Stimulated activated CD8-positive, alpha-beta memory T cell treated with anti-CD3 and anti-CD28 coated beads, Interleukin-4, amount 100 ng/mL, for 1 hour (primary cell): ENCODE data around the gene MRTFA.
"Not testable (repeated sequence)": the region's sequence is repeated elsewhere in the genome, so short reads cannot be mapped to it uniquely, and the experiment has no call there.

ENCODE experiments used
- DNase-seq, 2 donors: peaks; one replicate each; pipeline ENCODE4 v3.0.0-alpha.2; 2020; ENCODE audit warnings: low read depth in 2 of 2, low spot score in 1 of 2

Gene MRTFA

DNA sequence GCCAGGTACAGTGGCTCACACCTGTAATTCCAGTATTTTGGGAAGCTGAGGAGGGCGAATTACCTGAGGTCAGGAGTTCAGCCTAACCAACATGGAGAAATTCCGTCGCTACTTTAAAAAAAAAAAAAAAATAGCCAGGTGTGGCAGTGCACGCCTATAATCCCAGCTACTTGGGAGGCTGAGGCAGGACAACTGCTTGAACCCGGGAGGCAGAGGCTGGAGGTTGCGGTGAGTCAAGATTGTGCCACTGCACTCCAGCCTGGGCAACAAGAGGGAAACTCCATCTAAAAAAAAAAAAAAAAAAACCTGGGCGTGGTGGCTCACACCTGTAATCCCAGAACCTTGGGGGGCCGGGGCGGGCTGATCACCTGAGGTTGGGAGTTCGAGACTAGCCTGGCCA, 37.8 kb downstream of the MRTFA start:
- not testable (repeated sequence) for DNase-seq

DNA sequence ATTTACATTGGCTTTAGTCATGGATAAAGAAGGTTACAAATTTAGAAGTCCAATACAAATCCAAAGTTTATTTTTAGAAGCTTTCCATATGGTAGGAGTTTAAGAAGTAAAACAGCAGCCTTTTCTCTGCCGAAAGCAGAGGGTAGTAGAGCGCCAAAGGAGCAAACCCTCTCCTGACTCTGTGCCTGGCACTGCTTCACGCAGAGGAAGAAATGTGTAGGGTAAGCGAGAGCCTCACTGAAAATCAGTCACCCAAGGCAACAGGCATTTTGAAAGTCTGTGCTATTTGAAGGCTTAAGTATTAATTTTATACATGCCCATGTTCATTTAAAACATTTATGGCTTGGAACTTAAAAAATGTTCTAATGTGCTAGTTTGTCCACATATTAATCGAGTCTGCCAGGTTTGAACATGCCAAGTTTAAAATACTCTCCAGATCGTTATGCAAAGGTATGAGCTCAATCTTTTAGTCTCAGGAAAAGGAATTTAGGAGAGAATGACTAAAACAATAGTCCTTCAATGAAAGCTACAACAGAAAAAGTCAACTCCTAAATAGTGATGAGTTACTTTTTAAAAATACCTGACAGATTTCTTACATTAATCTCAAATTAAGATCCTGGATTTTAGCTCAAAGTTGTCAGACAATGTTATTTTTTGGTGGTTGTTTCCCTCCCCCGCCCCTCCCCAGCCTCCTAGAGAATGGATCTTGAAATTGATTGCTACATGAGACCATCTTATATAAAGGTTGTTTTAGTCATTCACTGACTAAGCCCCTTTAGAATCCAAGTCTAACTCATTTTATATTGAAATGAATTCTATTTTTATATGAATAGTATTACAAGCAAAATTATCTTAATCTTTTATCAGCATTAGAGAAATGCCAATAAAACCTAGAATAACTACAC, 38.7 kb downstream of the MRTFA start:
- DNase-seq = no peak

DNA sequence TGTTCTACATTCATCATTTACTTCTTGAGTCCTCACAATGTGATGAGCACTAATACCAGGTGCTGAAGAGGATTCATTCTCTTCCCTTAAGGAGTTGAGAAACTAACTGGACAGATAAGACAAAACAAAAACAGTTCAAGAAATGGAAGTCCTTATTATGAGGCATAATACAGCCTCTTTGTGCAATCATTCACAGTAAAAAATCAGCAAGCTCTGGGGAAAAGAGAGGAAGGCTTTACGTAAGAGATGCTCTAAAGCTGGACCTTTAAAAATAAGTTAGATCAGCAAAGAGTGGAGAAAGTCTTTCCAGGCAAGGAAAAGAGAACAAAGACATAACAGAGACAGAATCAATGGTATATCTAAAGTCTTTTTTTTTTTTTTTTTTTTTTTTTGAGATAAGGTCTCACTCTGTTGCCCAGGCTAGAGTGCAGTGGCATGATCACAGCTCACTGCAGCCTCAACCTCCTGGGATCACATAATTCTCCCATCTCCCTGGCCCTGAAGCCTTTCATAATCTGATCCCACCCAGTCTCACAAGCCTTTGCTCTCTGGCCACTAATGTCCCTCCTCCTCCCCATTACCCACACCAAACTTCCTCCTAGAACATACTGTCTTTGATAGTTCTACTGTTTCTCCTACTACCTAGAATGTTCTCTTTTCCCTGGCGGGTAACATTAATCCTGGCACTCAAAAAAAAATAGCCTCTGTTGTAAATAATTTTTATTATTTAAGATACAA, 40.9 kb downstream of the MRTFA start:
- no peak for DNase-seq

DNA sequence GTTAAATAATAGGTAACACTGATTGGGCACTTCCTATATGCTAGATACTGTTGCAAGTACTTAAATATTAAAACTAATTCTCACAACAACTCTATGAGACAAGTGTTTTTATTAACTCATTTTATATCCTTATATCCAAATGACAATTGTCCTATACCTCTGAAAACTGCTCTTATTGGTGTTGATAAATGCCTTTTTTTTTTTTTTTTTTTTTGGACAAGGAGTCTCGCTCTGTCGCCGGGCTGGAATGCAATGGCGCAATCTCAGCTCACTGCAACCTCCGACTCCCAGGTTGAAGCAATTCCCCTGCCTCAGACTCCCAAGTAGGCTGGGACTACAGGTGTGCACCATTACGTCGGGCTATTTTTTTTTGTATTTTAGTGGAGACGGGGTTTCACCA, 41.6 kb downstream of the MRTFA start:
- no peak for DNase-seq

DNA sequence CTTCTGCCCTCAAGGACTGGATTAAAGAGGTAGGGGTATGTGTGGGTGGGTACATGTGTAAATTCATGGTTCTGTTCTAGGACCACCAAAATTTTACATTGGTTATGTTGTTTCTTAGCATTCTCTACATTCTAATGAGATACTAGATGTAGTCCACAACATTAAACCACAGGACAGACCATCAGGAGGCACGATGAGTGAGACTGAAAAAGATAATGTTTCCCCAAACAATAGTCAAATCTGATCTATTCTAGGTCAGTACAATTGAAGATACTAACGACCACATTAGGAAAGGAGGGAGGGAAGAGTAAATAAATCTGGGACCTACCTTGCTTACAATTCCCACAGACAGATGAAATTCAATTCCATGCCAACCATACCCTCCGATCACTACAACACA, 42.2 kb downstream of the MRTFA start:
- no peak for DNase-seq

DNA sequence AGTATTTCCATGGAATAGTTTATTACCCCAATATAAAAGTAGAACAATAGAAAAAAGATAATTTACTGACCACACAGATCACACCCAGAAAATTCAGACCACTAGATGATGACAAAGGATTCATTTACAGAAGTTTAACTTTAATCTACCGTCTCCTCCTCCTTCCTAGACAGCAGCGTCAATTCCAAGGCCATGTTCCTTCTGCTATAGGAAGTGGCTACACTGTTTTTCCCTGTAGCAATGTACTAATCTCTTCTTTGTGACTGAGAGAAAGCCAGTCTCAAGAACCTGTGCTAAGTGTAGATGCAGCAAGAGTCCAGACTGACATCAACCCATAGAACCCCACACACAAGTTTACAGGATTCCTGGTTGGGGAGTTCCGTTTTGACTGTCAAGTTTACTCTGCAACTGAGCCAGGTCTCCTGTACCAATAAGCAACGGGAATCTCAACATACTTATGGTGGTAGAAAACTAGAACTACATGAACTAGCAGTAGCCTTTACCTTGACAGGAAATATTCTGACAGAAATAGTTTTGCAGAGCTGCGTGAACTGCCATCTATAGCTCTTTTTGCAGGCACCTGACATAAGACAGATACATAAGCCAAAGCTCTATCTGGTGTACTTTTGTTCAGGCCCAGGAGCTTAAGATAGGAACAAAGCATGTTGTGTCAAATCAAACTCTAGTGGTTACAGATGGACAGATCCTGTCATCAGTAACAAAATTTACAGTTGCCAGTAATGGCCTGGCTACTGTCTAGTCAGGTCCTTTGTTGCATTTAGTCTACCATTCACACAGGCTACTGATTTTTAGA, 42.9 kb downstream of the MRTFA start:
- no peak for DNase-seq

DNA sequence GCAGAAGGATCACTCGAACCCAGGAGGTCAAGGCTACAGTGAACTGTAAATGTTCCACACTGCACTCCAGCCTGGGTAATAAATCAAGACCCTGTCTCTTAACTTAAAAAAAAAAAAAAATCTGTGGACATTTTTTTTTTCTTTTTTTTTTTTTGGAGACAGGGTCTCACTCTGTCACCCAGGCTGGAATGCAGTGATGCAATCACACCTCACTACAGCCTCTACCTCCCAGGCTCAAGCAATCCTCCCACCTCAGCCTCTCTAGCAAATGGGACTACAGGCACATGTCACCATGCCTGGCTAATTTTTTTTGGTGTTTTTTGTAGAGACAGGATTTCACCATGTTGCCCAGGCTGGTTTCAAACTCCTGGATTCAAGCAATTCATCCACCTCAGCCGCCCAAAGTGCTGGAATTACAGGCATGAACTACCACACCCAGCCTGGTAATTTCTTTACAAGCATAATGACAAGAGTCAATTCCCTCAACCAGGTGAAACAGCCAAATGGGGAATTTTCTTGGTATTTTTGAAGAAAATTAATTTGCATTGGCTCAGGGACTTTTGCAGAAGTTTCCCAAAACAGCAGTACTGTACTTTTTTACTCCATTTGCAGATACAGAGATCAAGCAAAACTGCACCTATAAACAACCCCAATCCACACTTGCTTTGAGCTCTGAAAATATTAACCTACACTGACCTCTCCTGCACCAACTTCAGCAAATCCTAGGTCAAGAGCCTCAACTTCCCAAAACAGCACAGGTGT, 44.0 kb downstream of the MRTFA start:
- no peak for DNase-seq

DNA sequence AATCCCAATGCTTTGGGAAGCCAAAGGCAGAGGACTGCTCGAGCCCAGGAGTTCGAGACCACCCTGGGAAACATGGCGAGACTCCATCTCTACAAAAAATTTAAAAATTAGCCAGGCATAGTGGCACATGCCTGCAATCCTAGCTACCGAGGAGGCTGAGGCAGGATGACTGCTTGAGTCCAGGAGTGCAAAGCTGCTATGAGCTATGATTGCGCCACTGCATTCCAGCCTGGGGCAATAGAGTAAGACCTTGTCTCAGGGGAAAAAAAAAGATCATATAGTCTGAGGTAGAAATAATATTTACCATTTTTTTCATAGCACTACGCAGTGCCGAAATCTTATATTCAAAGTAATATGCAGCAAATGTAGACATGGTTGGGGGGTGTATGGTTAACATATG, 47.8 kb downstream of the MRTFA start:
- DNase-seq = no peak

DNA sequence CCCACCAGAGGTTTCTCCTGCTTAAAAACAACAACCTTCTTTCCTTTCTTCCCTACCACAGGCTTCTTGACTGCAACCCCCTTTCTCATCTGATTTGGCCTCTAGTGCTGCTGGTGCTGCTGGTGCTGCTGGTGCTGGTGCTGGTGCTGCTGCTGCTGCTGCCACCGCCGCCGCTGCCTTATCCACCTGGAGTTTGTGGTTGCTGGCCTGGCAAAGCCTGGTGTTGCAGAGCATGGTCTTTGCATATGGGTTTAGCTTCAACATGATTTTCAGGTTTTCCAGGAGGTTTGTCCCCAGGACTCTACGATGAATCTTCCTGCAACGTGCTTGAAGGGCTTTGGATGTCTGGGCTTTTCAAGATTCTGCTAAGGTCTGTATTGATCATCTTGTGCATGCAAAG, 49.7 kb downstream of the MRTFA start:
- no peak for DNase-seq

DNA sequence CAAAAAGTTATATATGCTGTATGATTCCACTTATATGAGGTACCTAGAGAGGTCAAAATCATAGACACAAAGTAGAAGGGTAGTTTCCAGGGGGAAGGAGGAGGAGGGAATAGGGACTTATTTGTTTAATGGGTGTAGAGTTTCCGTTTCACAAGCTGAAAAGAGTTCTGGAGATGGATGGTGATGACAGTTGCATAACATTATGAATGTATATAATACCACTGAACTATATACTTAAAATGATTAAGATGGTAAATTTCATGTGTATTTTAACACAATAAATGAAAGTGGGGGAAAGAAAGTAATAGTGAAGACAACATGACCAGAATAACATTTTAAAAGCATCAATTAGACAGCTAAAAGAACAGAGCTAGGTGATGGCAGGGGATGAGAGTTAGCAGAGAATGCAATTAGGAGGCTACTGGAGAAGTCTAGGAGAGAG, 51.2 kb downstream of the MRTFA start:
- DNase-seq = no peak

DNA sequence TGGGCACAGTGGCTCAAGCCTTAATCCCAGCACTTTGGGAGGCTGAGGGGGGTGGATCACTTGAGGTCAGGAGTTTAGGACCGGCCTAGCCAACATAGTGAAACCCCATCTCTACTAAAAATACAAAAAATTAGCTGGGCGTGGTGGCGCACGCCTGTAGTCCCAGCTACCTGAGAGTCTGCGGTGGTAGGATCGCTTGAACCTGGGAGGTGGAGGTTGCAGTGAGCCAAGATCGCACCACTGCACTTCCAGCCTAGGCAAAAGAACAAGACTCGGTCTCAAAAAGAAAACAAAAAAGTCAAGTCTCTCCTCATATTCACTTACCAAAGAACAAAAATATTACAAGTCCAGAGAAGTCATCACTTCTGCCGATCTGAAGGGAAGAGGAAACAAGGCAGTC, 51.8 kb downstream of the MRTFA start:
- not testable (repeated sequence) for DNase-seq

DNA sequence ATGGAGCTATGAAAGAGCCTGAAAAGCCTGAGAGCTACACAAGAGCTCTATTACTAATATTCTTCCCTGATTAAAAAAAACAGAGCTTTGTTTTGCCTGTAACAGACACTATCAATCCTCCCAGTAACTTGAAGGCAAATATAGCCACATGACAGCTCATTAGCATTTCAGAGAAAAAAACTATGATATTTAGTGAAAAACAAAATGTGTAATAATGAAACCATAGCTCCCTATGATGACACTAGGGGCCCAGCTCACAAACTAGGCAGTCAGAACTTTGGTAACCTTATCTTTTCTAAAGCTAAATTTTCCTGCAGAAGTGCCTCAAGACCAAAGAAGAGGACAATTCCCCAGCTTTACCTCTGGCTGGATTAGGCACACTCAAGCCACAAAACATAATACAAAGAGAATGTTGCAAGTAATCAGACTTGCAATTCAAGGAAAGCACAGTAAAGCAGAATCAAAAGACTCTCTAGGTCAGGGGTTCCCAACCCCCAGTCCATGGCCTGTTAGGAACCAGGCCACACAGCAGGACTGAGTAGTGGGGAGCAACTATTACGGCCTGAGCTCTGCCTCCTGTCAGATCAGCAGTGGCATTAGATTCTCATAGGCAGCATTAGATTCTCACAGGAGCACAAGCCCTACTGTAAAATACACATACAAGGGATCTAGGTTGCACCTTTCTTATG, 53.3 kb downstream of the MRTFA start:
- DNase-seq = no peak

DNA sequence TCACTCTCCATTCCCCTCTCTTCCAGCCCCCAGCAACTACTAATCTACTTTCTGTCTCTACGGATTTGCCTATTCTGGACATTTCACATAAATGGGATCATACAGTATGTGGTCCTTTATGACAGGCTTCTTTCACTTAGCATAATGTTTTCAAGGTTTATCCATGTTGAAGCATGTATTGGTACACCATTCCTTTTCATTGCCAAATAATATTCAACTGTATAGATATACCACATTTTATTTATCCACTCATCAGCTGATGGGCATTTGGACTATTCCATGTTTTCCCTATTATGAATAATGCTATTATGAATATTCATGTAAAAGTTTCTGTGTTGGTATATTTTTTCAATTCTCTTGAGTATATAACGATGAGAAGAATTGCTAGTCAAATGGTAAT, 54.5 kb downstream of the MRTFA start:
- DNase-seq = no peak

DNA sequence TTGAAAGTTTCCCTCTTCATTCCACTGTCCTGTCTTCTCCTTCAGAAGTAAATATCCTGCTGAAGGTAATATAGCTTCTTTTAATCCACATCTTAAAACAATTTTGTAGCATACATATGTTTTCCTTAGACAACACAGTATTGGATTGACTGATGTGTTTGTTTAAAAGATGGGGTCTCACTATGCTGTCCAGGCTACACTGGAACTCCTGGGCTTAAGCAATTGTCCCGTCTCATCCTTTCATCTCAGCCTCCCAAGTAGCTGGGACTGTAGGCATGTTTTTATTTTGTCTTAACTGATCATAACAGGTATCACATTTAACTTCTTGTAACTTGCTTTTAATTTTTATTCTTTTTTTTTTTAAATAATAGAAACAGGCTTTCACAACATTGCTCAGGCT, 55.9 kb downstream of the MRTFA start:
- DNase-seq = no peak

DNA sequence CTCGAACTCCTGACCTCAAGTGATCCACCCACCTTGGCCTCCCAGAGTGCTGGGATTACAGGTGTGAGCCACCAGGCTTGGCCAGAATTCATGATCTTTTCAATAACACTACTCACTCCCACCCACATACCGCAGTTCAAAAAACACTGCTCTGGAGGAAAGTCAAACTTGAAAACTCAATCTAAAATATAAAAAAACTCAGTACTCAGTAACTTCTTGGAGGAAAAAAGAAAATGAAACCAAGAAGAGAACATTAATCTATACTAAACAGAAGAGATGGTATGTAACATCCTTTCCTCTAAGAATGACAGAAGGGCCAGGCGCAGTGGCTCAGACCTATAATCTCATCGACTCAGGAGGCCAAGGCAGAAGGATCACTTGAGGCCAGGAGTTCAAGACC, 58.3 kb downstream of the MRTFA start:
- DNase-seq = no peak

DNA sequence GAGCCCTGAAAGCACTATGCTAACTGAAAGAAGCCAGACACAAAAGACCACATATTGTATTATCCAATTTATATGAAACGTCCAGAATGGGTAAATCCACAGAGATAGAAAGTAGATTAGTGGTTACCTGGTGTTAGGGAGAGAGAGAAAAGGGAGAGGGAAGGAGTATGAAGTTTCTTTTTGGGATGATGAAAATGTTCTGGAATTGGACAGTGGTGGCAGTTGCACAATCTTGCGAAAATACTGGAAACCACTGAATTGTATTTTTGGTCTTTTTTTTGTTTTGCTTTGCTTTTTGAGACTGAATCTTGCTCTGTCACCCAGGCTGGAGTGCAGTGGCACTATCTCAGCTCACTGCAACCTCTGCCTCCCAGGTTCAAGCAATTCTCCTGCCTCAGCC, 63.5 kb downstream of the MRTFA start:
- DNase-seq = no peak

DNA sequence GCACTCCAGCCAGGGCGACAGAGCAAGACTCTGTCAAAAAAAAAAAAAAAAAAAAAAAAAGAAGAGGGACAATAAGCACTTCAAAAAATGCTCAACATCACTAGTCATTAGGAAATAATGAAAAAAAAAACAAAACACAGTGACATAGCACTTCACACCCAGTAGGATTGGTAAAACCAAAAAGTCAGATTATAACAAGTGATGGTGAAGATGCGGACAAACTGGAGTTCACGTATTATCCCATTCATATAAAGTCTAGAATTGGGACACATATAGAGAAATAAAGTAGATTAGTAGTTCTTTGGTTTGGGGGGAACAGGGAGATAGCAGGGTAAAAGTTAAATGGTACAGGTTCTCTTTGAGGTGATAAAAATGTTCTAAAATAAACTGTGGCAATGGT, 64.6 kb downstream of the MRTFA start:
- no peak for DNase-seq

DNA sequence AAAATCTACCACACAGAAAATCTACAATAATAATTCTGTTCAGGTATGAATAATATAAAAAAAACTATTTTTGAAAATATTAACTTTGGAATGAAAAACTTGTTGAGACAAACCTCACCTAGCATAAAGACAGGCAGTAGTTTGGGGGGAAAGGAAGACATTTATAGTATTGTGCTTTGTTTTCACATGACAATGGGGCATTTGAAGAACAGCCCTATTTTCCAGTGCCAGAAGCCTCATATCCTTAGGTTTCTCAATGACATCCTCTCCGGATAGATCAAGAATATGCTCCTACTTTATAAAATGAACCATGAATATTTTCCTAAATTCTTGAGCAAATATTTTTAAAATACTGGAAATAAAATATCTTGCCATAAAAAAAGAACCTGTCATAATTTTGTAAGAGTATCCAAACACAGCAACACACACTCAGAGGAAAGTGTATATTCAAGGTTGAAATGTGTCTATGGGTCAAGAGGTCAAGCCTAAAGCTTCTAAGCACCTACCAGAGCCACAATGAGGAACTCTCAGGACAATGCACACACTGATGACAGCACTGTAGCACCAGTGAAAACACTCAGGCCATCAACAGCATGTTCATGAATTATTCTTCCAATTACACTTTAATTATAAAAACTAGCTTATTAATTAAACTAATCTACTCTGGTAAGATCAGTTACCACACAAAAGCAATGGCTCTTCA, 68.7 kb downstream of the MRTFA start:
- DNase-seq = no peak

DNA sequence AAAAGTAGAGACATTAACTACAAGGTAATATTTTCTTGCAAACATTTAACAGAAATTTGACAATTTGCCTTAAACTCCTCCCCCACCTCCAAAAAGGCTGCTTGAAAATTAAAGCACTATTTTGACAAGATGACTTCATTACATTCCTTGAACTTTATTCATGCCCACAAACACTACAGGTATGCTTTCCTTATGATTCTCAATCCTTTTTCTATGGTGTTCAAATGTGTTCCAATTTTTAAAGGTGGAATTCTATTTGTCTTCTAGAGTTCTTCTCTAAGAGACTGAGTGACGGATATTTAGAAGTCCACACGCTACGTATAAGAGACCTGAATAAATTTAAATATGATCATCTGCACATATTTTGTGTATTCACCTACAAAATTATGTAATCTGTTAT, 69.4 kb downstream of the MRTFA start:
- no peak for DNase-seq
